Osteoblast (primary cell): ENCODE data around the gene B4GALT1. TPM values are rescaled to one million over a fixed set of nuclear protein-coding genes. Genes with fewer than 3 reads are reported as not detected.
A peak's percentile ranks its signal among the peaks of the same experiment; 100 is the strongest.

Experiments
- DNase-seq: peaks from one replicate; pipeline ENCODE4 v3.0.0; 2011; ENCODE audit warnings: low spot score, mixed read lengths; ENCODE audit not compliant: insufficient read length; ENCODE audit errors: missing footprints
- H2AFZ ChIP-seq: 2 replicates; pipeline ENCODE4 v1.6.0; 2011; ENCODE audit warnings: mild to moderate bottlenecking, low read length
- H3K27ac ChIP-seq: 2 replicates; pipeline ENCODE4 v1.5.1; 2011; ENCODE audit warnings: mild to moderate bottlenecking, low read depth, low read length, moderate library complexity
- H3K27me3 ChIP-seq: 2 replicates; pipeline ENCODE4 v1.6.0; 2012; ENCODE audit warnings: mild to moderate bottlenecking, control low read depth, inconsistent platforms, low read length, moderate library complexity; ENCODE audit not compliant: insufficient read depth
- H3K36me3 ChIP-seq: 2 replicates; pipeline ENCODE4 v1.5.1; 2011; ENCODE audit warnings: mild to moderate bottlenecking, low read length, control low read depth, moderate library complexity; ENCODE audit not compliant: insufficient read depth
- H3K4me1 ChIP-seq: 2 replicates; pipeline ENCODE4 v1.5.1; 2011; ENCODE audit warnings: mild to moderate bottlenecking, low read length, control low read depth, moderate library complexity; ENCODE audit not compliant: insufficient read depth
- H3K4me2 ChIP-seq: 2 replicates; pipeline ENCODE4 v1.6.0; 2011; ENCODE audit warnings: mild to moderate bottlenecking, low read length; ENCODE audit not compliant: insufficient read depth
- H3K4me3 ChIP-seq: fragments of 200-600 bp; sonication (generic); 3 replicates; pipeline ENCODE4 v1.5.1; 2012; ENCODE audit warnings: mild to moderate bottlenecking, low read length, inconsistent platforms; ENCODE audit not compliant: insufficient read depth
- H3K79me2 ChIP-seq: 2 replicates; pipeline ENCODE4 v1.6.0; 2012; ENCODE audit warnings: mild to moderate bottlenecking, low read length, control low read depth, inconsistent platforms; ENCODE audit not compliant: insufficient read depth
- H3K9me3 ChIP-seq: 2 replicates; pipeline ENCODE4 v1.5.1; 2011; ENCODE audit warnings: low read depth, low read length, control low read depth
- H4K20me1 ChIP-seq: 2 replicates; pipeline ENCODE4 v1.6.0; 2012; ENCODE audit warnings: mild to moderate bottlenecking, low read length, control low read depth; ENCODE audit not compliant: insufficient read depth
- CTCF ChIP-seq: IDR thresholded peaks from 2 replicates; pipeline ENCODE4 v1.5.1; 2011; ENCODE audit warnings: mild to moderate bottlenecking, low read depth, low read length, moderate library complexity; ENCODE audit errors: extremely low read depth
- total RNA-seq: library from RNA; depleted of rRNA; stranded (reverse); fragments of >200 nt; gene quantifications from 2 replicates; pipeline ENCODE4 v1.2.3, GENCODE V29; 2012

The B4GALT1 gene
- total RNA-seq = 63.7 and 76.3 TPM in 2 replicates

GRCh38 chr9:33167084-33167971 is at the start of gene B4GALT1:
TSS of gene B4GALT1 (minus strand) at chr9:33167336. CDS start at chr9:33167169, 167 bp downstream.
- peaks cover 5% of the 10 kb centered on the region for H4K20me1 ChIP-seq
- H3K4me3 ChIP-seq = peak within 1 kb of the TSS; percentile 91
- H3K9me3 ChIP-seq = no peaks in the 10 kb centered on the region
- H2AFZ ChIP-seq = peak within 1 kb of the TSS; percentile 65
- peaks cover 45% of the 10 kb centered on the region for H3K4me1 ChIP-seq
- H3K36me3 ChIP-seq = no peaks in the 10 kb centered on the region
- H3K79me2 ChIP-seq = peaks cover 47% of the 10 kb centered on the region
- DNase-seq = peak; percentile 99
- H3K27ac ChIP-seq = peak within 1 kb of the TSS; percentile 95
- no peak for TF ChIP-seq CTCF
- H3K4me2 ChIP-seq = peak within 1 kb of the TSS; percentile 92
- no peaks in the 10 kb centered on the region for H3K27me3 ChIP-seq

GRCh38 chr9:33211695-33212393 is 44.7 kb upstream of the B4GALT1 start:
- Histone ChIP-seq H3K4me3 (no peak overlapping the region), H2AFZ (no peak overlapping the region), H3K27me3 (peaks cover 15% of the 10 kb centered on the region), H3K9me3 (no peaks in the 10 kb centered on the region), H3K4me2 (no peak overlapping the region), H3K27ac (no peak overlapping the region), H4K20me1 (no peaks in the 10 kb centered on the region), H3K79me2 (no peaks in the 10 kb centered on the region), H3K36me3 (no peaks in the 10 kb centered on the region), H3K4me1 (no peaks in the 10 kb centered on the region)
- no peak for DNase-seq
- TF ChIP-seq CTCF = no peak

GRCh38 chr9:33210006-33210715 is 43.0 kb upstream of the B4GALT1 start:
- Histone ChIP-seq H4K20me1 (no peaks in the 10 kb centered on the region), H3K4me3 (no peak overlapping the region), H3K27me3 (peaks cover 5% of the 10 kb centered on the region), H3K9me3 (no peaks in the 10 kb centered on the region), H3K79me2 (no peaks in the 10 kb centered on the region), H3K27ac (no peak overlapping the region), H3K36me3 (no peaks in the 10 kb centered on the region), H3K4me1 (no peaks in the 10 kb centered on the region), H3K4me2 (no peak overlapping the region), H2AFZ (no peak overlapping the region)
- TF ChIP-seq CTCF = no peak
- DNase-seq = no peak
